ENCODE results near the gene PDE7B. TPM values are rescaled to one million over a fixed set of nuclear protein-coding genes. Genes with fewer than 3 reads are reported as not detected.

Gene PDE7B
- total and polyA plus RNA-seq, 9 of the 15 experiments (the other 6 are each of a cell fraction or from before 2014, with no cell fraction given) = 0.01 TPM; not detected in 8

- TF ChIP-seq ZNF609 (CRISPR knock-in tag; IDR thresholded peaks at IDR 0.05; ENCODE audit: borderline replicate concordance) = no peak
- TF ChIP-seq ATF3 (IDR thresholded peaks at IDR 0.05) = peak; percentile 61
- no peak for TF ChIP-seq ATF3 (CRISPR knock-in tag; conservative IDR thresholded peaks at IDR 0.05)
- TF ChIP-seq ZNF316 (IDR thresholded peaks at IDR 0.05) = peak; percentile 64; the same call in 1 of the 2 replicates
- TF ChIP-seq ZNF76 (CRISPR knock-in tag; IDR thresholded peaks at IDR 0.05; ENCODE audit: borderline replicate concordance) = no peak
- peak; percentile 76; the same call in 1 of the 2 replicates for TF ChIP-seq ZNF175 (CRISPR knock-in tag; IDR thresholded peaks at IDR 0.05; ENCODE audit: low read depth)
- no peak for TF ChIP-seq PTRF (tag; IDR thresholded peaks at IDR 0.05)
- no peak for TF ChIP-seq TFAP4 (CRISPR knock-in tag; IDR thresholded peaks at IDR 0.05; ENCODE audit: borderline replicate concordance)
- no peak for TF ChIP-seq MYNN (IDR thresholded peaks at IDR 0.05)
- TF ChIP-seq MYNN (CRISPR knock-in tag; IDR thresholded peaks at IDR 0.05) = no peak
- TF ChIP-seq BRCA1 (IDR thresholded peaks at IDR 0.05) = no peak
- TF ChIP-seq BRCA1 (CRISPR knock-in tag; IDR thresholded peaks at IDR 0.05) = no peak
- no peak for TF ChIP-seq TSHZ1 (CRISPR knock-in tag; IDR thresholded peaks at IDR 0.05)
- TF ChIP-seq RFX1 (IDR thresholded peaks at IDR 0.05) = no peak
- TF ChIP-seq ATF7 (IDR thresholded peaks at IDR 0.05) = peak; percentile 77; the same call in 1 of the 2 replicates
- TF ChIP-seq ZNF224 (CRISPR knock-in tag; IDR thresholded peaks at IDR 0.05) = no peak
- no peak for TF ChIP-seq CEBPG (CRISPR knock-in tag; IDR thresholded peaks at IDR 0.05)
- TF ChIP-seq CEBPG (tag; conservative IDR thresholded peaks at IDR 0.05 in 1 of 2, IDR thresholded peaks at IDR 0.05 in 1 of 2) = peak; percentile 31 to 36; a peak in 2 of 4 replicates
Measured at GRCh38 chr6:136173519-136174507, 322.3 kb downstream of the PDE7B start (continued).
